CD14-positive monocyte (primary cell): ENCODE measurements around the gene MACC1. TPM values are rescaled to one million over a fixed set of nuclear protein-coding genes. Genes with fewer than 3 reads are reported as not detected.

Experiments used
- DNase-seq, 3 donors: peaks; one replicate each; pipeline ENCODE4 v3.0.0-alpha.2; 2011 to 2022
- H2AFZ ChIP-seq: 2 replicates; pipeline ENCODE4 v1.6.0; 2012; ENCODE audit warnings: mild to moderate bottlenecking, low read depth, low read length, inconsistent platforms; ENCODE audit not compliant: insufficient read depth, poor library complexity, severe bottlenecking
- H3K27ac ChIP-seq, 2 donors: 1 replicate in 1 of 2; 2 replicates in 1 of 2; pipeline ENCODE4 v1.5.1; 2012 to 2013; ENCODE audit warnings: low read length in 2 of 2, control low read depth in 1 of 2, inconsistent platforms in 1 of 2, low read depth in 1 of 2, mild to moderate bottlenecking in 1 of 2
- H3K27me3 ChIP-seq, 2 donors: one replicate each; pipeline versions ENCODE4 v1.6.0 to v1.6.1; 2011 to 2013; ENCODE audit warnings: low read length in 2 of 2; ENCODE audit not compliant: control insufficient read depth in 2 of 2, insufficient read depth in 2 of 2
- H3K36me3 ChIP-seq, 2 donors: replicated peaks in 1 of 2; 1 replicate in 1 of 2; 2 replicates in 1 of 2; pipeline versions ENCODE4 v1.5.1 to v1.6.1; 2012 to 2013; ENCODE audit warnings: low read length in 2 of 2, control low read depth in 1 of 2, inconsistent platforms in 1 of 2, mild to moderate bottlenecking in 1 of 2; ENCODE audit not compliant: insufficient read depth in 2 of 2, control insufficient read depth in 1 of 2
- H3K4me1 ChIP-seq, 2 donors: 1 replicate in 1 of 2; 2 replicates in 1 of 2; pipeline versions ENCODE4 v1.5.1 to v1.6.1; 2012 to 2013; ENCODE audit warnings: low read length in 2 of 2, control low read depth in 1 of 2, inconsistent platforms in 1 of 2, mild to moderate bottlenecking in 1 of 2, moderate library complexity in 1 of 2; ENCODE audit not compliant: insufficient read depth in 2 of 2, control insufficient read depth in 1 of 2
- H3K4me2 ChIP-seq: replicated peaks from 2 replicates; pipeline ENCODE3; 2012; ENCODE audit warnings: low read length, moderate library complexity, mild to moderate bottlenecking; ENCODE audit not compliant: poor library complexity, severe bottlenecking; ENCODE audit errors: extremely low read depth
- H3K4me3 ChIP-seq, 3 experiments: fragments of 200-600 bp in 1 of 3; sonication (generic) in 1 of 3; replicated peaks in 1 of 3; 1 replicate in 2 of 3; 2 replicates in 1 of 3; pipeline ENCODE4 v1.5.1; 2011 to 2013; ENCODE audit warnings: low read length in 3 of 3, mild to moderate bottlenecking in 3 of 3, control low read depth in 2 of 3, low read depth in 2 of 3, inconsistent platforms in 1 of 3, moderate library complexity in 1 of 3
- H3K79me2 ChIP-seq: 2 replicates; pipeline ENCODE4 v1.6.0; 2012; ENCODE audit warnings: mild to moderate bottlenecking, control low read depth, inconsistent platforms, low read length, moderate library complexity; ENCODE audit not compliant: insufficient read depth
- H3K9ac ChIP-seq: 2 replicates; pipeline ENCODE4 v1.6.0; 2017; ENCODE audit warnings: low read length, mild to moderate bottlenecking; ENCODE audit not compliant: insufficient read depth, poor library complexity, severe bottlenecking
- H3K9me3 ChIP-seq, 2 donors: replicated peaks in 1 of 2; 1 replicate in 1 of 2; 2 replicates in 1 of 2; pipeline versions ENCODE4 v1.5.1 to v1.6.1; 2012 to 2013; ENCODE audit warnings: low read length in 2 of 2, control low read depth in 1 of 2; ENCODE audit not compliant: control insufficient read depth in 1 of 2, insufficient read depth in 1 of 2
- H4K20me1 ChIP-seq: 2 replicates; pipeline ENCODE4 v1.6.0; 2012; ENCODE audit warnings: mild to moderate bottlenecking, low read length, control low read depth, moderate library complexity; ENCODE audit not compliant: insufficient read depth
- H3K27ac Mint-ChIP-seq, 7 donors: one replicate each; pipeline ENCODE4 v1.8.0; 2020; ENCODE audit warnings: mild to moderate bottlenecking in 7 of 7, mixed read lengths in 7 of 7, moderate library complexity in 6 of 7, inconsistent platforms in 2 of 7
- H3K27me3 Mint-ChIP-seq, 3 donors: one replicate each; pipeline ENCODE4 v1.8.0; 2021 to 2022; ENCODE audit warnings: low read depth in 3 of 3, mild to moderate bottlenecking in 3 of 3, mixed read lengths in 3 of 3, moderate library complexity in 3 of 3, inconsistent platforms in 1 of 3
- H3K36me3 Mint-ChIP-seq, 2 donors: one replicate each; pipeline ENCODE4 v1.8.0; 2020; ENCODE audit warnings: mixed read lengths in 2 of 2, inconsistent platforms in 1 of 2, mild to moderate bottlenecking in 1 of 2
- H3K4me1 Mint-ChIP-seq: one replicate; pipeline ENCODE4 v1.8.0; 2020; ENCODE audit warnings: mild to moderate bottlenecking, mixed read lengths
- H3K4me3 Mint-ChIP-seq, 2 donors: one replicate each; pipeline ENCODE4 v1.8.0; 2020; ENCODE audit warnings: mild to moderate bottlenecking in 2 of 2, mixed read lengths in 2 of 2, moderate library complexity in 1 of 2
- H3K9me3 Mint-ChIP-seq, 7 donors: one replicate each; pipeline ENCODE4 v1.8.0; 2020 to 2022; ENCODE audit warnings: mixed read lengths in 7 of 7, mild to moderate bottlenecking in 6 of 7, moderate library complexity in 6 of 7, inconsistent platforms in 2 of 7
- CTCF ChIP-seq: fragments of 200-600 bp; IDR thresholded peaks from one replicate; pipeline ENCODE4 v1.8.0; 2022; ENCODE audit warnings: antibody characterized with exemption, mild to moderate bottlenecking
- WGBS: methylation state at CpG from one replicate; pipeline ENCODE4 v1.1.5; 2013; ENCODE audit warnings: missing lambda C conversion rate; ENCODE audit not compliant: insufficient coverage; 5-methylcytosine and 5-hydroxymethylcytosine counted together
- intact Hi-C, 2 donors: fragments of 100-400 bp; cut with micrococcal nuclease; formaldehyde crosslinking; loops; one replicate each; pipeline versions ENCODE4 v1.15.0 to v1.15.1; 2023
- polyA plus RNA-seq, 3 donors: library from polyadenylated mRNA; depleted of rRNA in 1 of 3; unstranded in 2 of 3; stranded (reverse) in 1 of 3; fragments of 300-500 nt in 2 of 3; fragments of >200 nt in 1 of 3; fragmentation: Illumina TruSeq in 2 of 3; gene quantifications; 1 replicate in 2 of 3; 2 replicates in 1 of 3; pipeline ENCODE4 v1.2.3, GENCODE V29; 2012 to 2021

Gene MACC1
- polyA plus RNA-seq, 3 donors = not detected

GRCh38 chr7:20111821-20112542 lies 105.2 kb downstream of the MACC1 start:
- Mint-ChIP-seq H3K36me3 (no peaks in the 10 kb centered on the region), H3K4me3 (no peak overlapping the region), H3K9me3 (peaks cover 0 to 2% (median 0%) of the 10 kb centered on the region in 7 donors), H3K27me3 (peaks cover 0 to 2% (median 2%) of the 10 kb centered on the region in 3 donors), H3K27ac (no peak overlapping the region), H3K4me1 (peaks cover 19% of the 10 kb centered on the region)
- no CpG with 5 or more reads among the region's 2 CpGs for WGBS
- H3K79me2 ChIP-seq = no peaks in the 10 kb centered on the region
- peaks cover 16 to 23% of the 10 kb centered on the region in 2 donors for H3K4me1 ChIP-seq
- no peak overlapping the region for H3K9ac ChIP-seq
- intact Hi-C loops = loop anchor here in 1 of 2 donors (5.0 kb wide), 1 partner anchor 90 kb away; no protein-coding TSS in a partner anchor
- H3K27ac ChIP-seq = no peak overlapping the region
- no peak overlapping the region for H3K4me3 ChIP-seq
- no peak for TF ChIP-seq CTCF
- H3K36me3 ChIP-seq = no peaks in the 10 kb centered on the region
- H2AFZ ChIP-seq = no peak overlapping the region
- H3K4me2 ChIP-seq = no peak overlapping the region
- H3K9me3 ChIP-seq = no peaks in the 10 kb centered on the region
- no peaks in the 10 kb centered on the region for H3K27me3 ChIP-seq
- no peak for DNase-seq
- H4K20me1 ChIP-seq = no peaks in the 10 kb centered on the region

GRCh38 chr7:20107582-20107981 lies 109.6 kb downstream of the MACC1 start:
- Mint-ChIP-seq H3K9me3 (peaks cover 0 to 2% (median 0%) of the 10 kb centered on the region in 7 donors), H3K4me3 (no peak overlapping the region), H3K27me3 (no peaks in the 10 kb centered on the region), H3K36me3 (no peaks in the 10 kb centered on the region), H3K27ac (no peak overlapping the region), H3K4me1 (no peaks in the 10 kb centered on the region)
- no peaks in the 10 kb centered on the region for H3K4me1 ChIP-seq
- intact Hi-C loops = no loop called here
- H4K20me1 ChIP-seq = no peaks in the 10 kb centered on the region
- no peak for DNase-seq
- H3K36me3 ChIP-seq = no peaks in the 10 kb centered on the region
- H2AFZ ChIP-seq = no peak overlapping the region
- no peaks in the 10 kb centered on the region for H3K79me2 ChIP-seq
- H3K27ac ChIP-seq = no peak overlapping the region
- no peak for TF ChIP-seq CTCF
- no peak overlapping the region for H3K4me2 ChIP-seq
- WGBS = no CpG with 5 or more reads among the region's 3 CpGs
- no peaks in the 10 kb centered on the region for H3K9me3 ChIP-seq
- no peak overlapping the region for H3K4me3 ChIP-seq
- no peaks in the 10 kb centered on the region for H3K27me3 ChIP-seq
- H3K9ac ChIP-seq = no peak overlapping the region
